Effector CD4-positive, alpha-beta T cell (primary cell): ENCODE data around the gene RHOT1.
"Not testable (repeated sequence)": the region's sequence is repeated elsewhere in the genome, so short reads cannot be mapped to it uniquely, and the experiment has no call there.

ENCODE experiments used
- DNase-seq: peaks from one replicate; pipeline ENCODE4 v3.0.0-alpha.2; 2020

Gene RHOT1

DNA sequence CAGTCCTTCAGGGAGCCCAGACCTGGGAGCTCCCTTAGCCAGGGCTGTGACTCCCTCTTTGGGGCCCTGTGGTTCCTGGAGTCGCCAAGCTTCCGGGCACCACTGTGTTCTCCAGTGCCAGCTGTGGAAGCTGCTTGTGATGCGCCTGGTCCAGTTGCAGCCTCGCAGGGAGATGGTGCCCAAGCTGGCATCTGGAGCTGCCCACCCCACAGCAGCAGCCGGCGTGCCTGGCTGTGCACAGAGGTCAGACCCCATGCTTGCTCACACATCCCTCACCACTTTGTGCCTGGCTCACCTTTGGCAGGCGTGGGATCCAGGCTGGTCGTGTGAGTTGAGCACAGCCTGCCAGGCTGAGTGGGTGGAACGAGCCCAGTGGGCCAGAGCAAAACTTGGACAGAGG, 18.2 kb downstream of the RHOT1 start:
- no peak for DNase-seq

GRCh38 chr17:32161029-32161428, 18.7 kb downstream of the RHOT1 start:
- no peak for DNase-seq

DNA sequence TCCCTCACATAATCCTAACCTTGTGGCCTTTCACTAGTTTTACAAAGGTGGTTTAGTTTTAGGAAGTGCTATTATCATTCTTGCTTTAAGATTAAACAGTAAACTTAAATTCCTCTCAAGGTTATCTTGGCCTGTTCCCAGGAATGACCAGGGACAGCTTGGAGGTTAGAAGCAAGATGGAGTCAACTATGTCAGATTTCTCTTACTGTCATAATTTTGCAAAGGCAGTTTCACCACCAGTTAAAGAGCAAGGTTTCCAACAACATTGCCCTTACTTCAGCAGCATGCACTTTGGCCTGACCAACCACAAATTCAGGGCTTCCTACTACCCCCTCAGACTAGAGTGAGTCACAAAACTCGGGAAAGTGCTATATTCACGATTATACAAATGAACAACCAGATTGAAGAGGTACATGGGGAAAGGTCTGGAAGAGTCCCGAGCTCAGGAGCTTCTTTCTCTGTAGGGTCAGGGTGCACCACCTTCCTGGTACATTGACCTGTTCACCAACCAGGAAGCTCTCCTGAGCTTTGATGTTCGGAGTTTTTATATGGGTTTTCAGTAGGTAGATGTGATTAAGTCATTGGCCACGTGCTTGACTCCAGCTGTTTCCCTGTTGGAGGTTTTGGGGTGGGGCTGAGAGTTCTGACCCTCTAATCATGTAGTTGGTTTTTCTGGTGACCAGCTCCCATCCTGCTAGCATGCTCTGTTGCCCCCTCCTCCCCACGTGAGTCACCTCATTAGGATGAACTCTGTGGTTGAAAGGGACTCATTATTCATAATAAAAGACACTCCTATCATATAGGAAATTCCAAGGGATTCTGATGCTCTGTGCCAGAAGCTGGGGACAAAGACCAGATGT, 19.4 kb downstream of the RHOT1 start:
- no peak for DNase-seq

DNA sequence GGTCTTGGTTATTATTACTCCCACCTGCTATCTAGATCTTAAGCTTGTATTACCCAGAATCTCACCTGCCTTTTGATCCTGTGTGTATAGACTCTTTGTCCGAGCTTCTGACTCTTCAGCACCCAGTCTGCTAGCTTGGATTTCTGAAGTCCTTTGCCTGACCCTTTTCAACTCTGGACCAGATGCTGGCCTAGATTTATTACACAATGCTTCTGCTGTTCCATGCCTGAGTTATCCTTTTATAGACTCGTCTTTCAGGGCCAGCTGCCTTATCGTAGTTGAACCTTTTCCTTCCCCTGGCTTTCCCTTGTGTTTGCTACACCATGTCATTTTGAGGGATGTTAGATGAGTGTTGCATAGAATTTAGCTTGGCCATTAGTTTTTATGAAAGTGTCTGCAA, 32.6 kb downstream of the RHOT1 start:
- no peak for DNase-seq

- not testable (repeated sequence) for DNase-seq
These were observed 36.4 kb downstream of the RHOT1 start for GRCh38 chr17:32178679-32179078.

GRCh38 chr17:32179103-32179502, 36.8 kb downstream of the RHOT1 start:
- DNase-seq = not testable (repeated sequence)

- DNase-seq = not testable (repeated sequence)
These were observed 37.2 kb downstream of the RHOT1 start for GRCh38 chr17:32179526-32179925.

GRCh38 chr17:32180262-32180661, 38.0 kb downstream of the RHOT1 start:
- not testable (repeated sequence) for DNase-seq

DNA sequence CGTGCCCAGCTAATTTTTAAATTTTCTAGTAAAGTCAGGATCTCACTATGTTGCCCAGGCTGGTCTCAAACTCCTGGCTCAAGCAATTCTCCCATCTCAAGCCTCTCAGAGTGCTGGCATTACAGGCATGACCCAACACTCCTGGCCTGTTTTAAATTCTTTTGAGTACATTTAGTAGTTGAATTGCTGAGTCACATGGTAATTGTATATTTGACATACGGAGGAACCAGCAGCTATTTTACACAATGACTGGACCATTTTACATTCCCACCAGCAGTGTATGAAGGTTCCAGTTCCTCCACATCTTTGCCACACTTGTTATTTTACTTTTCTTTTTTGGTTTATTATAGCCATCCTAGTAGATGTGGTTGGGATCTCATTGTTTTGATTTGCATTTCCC, 43.6 kb downstream of the RHOT1 start:
- no peak for DNase-seq

DNA sequence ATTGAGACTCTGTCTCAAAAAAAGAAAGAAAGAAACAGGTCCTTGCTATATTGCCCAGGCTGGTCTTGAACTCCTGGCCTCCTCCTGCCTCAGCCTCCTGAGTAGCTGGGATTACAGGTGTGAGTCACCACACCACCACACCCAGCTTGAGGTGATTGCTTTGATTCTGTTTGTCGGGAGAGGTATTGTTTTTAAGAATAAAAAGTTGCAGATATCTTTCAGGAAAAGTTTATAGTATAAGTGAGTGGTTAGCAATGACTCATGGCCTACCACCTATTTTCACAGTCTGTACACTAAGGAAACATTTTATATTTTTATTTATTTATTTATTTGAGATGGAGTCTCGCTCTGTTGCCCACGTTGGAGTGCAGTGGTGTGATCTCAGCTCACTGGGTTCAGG, 45.0 kb downstream of the RHOT1 start:
- DNase-seq = no peak

DNA sequence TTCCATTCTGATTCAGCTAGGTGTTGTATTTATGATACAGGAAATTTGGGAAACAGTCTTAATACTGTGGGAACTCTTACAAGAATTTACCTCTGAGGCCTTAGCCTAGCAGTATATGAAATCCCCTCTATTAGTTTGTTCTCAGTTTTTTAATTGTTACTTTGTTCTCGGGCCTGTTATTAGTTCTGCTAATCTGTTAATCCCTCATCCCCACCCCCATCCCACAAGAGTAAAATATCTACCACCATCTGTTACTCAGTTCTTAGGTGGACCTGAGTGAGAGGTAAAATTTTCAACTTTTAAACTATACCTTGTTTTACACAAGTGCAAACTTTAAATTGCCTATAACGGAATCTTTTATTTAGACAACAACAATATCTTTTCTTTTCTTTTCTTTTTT, 47.0 kb downstream of the RHOT1 start:
- no peak for DNase-seq

DNA sequence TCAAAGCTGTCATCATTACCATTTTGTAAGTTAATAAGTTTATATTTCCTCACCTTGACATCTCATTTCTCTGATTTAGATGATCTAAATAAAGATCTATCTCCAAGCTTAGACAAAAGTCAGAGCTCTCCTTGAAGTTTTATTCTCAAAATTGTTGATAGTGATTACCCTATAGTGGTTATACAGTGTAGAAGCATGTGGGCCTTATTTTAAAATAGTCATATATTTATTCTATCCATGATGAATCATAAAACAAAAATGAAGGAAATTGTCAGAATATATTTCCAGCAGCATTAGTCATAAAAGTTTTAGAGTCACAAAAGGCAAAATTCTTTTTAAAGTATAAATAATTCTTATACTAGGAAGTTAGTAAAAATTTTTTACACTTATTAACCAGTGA, 49.0 kb downstream of the RHOT1 start:
- DNase-seq = no peak

- no peak for DNase-seq
These were observed 50.1 kb downstream of the RHOT1 start for GRCh38 chr17:32192379-32192778.

DNA sequence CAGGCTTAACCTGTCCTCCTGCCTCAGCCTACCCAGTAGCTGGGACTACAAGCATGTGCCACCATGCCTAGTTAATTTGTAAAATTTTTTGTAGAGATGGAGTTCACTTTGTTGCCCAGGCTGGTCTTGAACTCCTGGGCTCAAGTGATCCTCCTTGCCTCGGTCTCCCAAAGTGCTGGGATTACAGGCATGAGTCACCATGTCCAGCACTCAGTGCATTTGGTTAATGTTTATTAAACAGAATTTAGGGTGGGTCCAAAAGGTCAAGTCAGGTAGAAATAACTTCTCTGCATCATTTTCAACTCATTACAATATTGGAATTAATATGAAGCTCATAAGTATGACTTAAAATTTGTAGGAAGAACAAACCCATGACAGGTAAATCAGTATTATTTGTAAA, 55.7 kb downstream of the RHOT1 start:
- DNase-seq = no peak

- DNase-seq = no peak
These were observed 64.6 kb downstream of the RHOT1 start for GRCh38 chr17:32206861-32207260.

GRCh38 chr17:32208436-32208835, 66.1 kb downstream of the RHOT1 start:
- DNase-seq = no peak

- DNase-seq = no peak
These were observed 67.3 kb downstream of the RHOT1 start for GRCh38 chr17:32209608-32210007.

- no peak for DNase-seq
These were observed 69.4 kb downstream of the RHOT1 start for GRCh38 chr17:32211671-32212070.

- no peak for DNase-seq
These were observed 73.4 kb downstream of the RHOT1 start for GRCh38 chr17:32215696-32216095.

DNA sequence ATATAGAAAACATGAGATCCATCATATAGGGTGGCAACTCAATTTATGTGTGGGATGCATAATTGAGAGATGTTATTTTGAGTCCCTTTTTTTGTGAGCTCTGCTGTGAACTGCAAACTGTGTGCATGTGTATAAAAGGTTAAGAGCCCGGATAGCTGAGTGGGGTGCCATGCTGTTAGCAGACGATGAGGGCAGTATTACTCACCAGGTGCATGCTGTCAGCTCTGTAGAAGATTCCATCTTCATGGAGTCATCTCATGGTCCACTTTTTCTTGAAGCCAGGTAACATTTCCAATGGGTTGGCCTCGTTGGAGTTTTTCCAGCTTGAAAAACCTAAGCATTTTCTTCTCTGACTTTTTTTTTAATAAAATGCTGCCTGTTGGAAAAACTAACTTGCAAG, 80.3 kb downstream of the RHOT1 start:
- DNase-seq = no peak

GRCh38 chr17:32223703-32224102, 81.4 kb downstream of the RHOT1 start:
- no peak for DNase-seq

GRCh38 chr17:32226886-32227285, 84.6 kb downstream of the RHOT1 start:
- no peak for DNase-seq

- DNase-seq = no peak
These were observed 85.6 kb downstream of the RHOT1 start for GRCh38 chr17:32227910-32228309.

DNA sequence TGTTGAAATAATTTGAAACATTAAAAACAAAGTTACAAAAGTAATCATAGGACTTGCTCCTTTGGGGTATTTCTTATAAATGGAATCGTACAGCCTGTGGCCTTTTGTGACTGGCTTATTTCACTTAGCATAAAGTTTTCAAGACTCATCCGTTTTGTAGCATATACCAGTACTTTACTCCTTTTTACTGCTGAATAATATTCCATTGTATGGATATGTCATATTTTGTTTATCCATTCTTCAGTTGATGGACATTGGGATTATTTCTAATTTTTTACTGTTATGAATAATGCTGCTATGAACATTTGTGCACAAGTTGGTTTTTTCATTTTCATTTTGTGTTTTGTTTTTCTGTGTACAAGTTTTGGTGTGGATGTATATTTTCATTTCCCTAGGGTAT, 93.3 kb downstream of the RHOT1 start:
- DNase-seq = no peak

DNA sequence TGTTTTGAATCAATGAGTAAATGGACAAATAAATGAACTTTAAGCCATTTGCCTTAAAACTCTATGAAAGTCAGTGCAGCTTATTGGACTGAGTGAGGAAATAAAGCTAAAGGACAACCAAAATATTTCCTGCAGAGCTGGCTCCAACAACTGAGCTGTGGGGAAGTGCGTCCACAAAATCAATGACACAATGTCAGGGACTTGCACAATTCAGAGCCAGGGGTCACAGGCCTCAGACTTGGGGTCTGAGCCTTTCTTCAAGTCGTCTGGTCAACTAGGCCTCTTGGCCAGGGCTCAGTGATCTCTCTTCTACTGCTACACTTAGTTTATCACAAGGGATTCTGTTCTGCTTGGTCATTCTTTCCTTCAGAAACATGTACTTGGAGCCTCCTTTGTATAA, 97.2 kb downstream of the RHOT1 start:
- no peak for DNase-seq
